B cell (primary cell): Measurements from ENCODE around the gene YAP1. TPM values are rescaled to one million over a fixed set of nuclear protein-coding genes. Genes with fewer than 3 reads are reported as not detected.

Experiments used
- ATAC-seq: fragments of 200-7000 bp; cut with Tn5 transposase; one replicate; pipeline ENCODE4 v1.10.0; 2021; ENCODE audit warnings: low read depth, mild to moderate bottlenecking, moderate number of reproducible peaks, moderate library complexity
- CTCF ChIA-PET: fragments of 350-600 bp; sonication (Branson Sonifier 250); formaldehyde crosslinking; loops from one replicate; lab custom pipeline; 2021; ENCODE audit warnings: antibody characterized with exemption, inconsistent platforms; lab: Charles Lee
- POLR2A ChIA-PET: fragments of 350-600 bp; sonication (Branson Sonifier 250); formaldehyde crosslinking; loops from one replicate; lab custom pipeline; 2021; ENCODE audit warnings: antibody characterized with exemption; lab: Charles Lee
- DNase-seq: peaks from one replicate; pipeline ENCODE4 v3.0.0; 2013
- H2AFZ ChIP-seq: 2 replicates; pipeline ENCODE4 v1.6.1; 2012; ENCODE audit warnings: mild to moderate bottlenecking, low read depth, low read length; ENCODE audit not compliant: insufficient read depth, poor library complexity, severe bottlenecking
- H3K27ac ChIP-seq, 2 donors: 1 replicate in 1 of 2; 2 replicates in 1 of 2; pipeline ENCODE4 v1.5.1; 2012 to 2013; ENCODE audit warnings: low read length in 2 of 2, mild to moderate bottlenecking in 2 of 2, moderate library complexity in 1 of 2
- H3K27me3 ChIP-seq, 4 experiments: fragments of 200-600 bp in 1 of 4; sonication (generic) in 1 of 4; replicated peaks in 1 of 4; 1 replicate in 2 of 4; 2 replicates in 2 of 4; pipeline versions ENCODE4 v1.6.1 to v1.7.0; 2013 to 2016; ENCODE audit warnings: low read length in 3 of 4, mild to moderate bottlenecking in 2 of 4, mixed read lengths in 1 of 4, moderate library complexity in 1 of 4; ENCODE audit not compliant: insufficient read depth in 4 of 4, control insufficient read depth in 3 of 4; ENCODE audit errors: control extremely low read depth in 1 of 4
- H3K36me3 ChIP-seq, 2 experiments: replicated peaks in 1 of 2; 1 replicate in 1 of 2; 2 replicates in 1 of 2; pipeline versions ENCODE4 v1.6.1 to v1.7.1; 2013; ENCODE audit warnings: low read length in 1 of 2; ENCODE audit not compliant: insufficient read depth in 2 of 2, control insufficient read depth in 1 of 2; ENCODE audit errors: control extremely low read depth in 1 of 2, extremely low read depth in 1 of 2
- H3K4me1 ChIP-seq, 2 donors: fragments of 200-600 bp in 1 of 2; sonication (generic) in 1 of 2; 1 replicate in 1 of 2; 2 replicates in 1 of 2; pipeline versions ENCODE4 v1.5.1 to v1.6.1; 2013 to 2017; ENCODE audit warnings: low read length in 2 of 2; ENCODE audit not compliant: control insufficient read depth in 2 of 2, insufficient read depth in 2 of 2
- H3K4me2 ChIP-seq: replicated peaks from 2 replicates; pipeline ENCODE3; 2012; ENCODE audit warnings: mild to moderate bottlenecking, low read depth, low read length; ENCODE audit not compliant: poor library complexity, severe bottlenecking
- H3K4me3 ChIP-seq, 5 experiments: fragments of 200-600 bp in 1 of 5; sonication (generic) in 1 of 5; 1 replicate in 3 of 5; 2 replicates in 2 of 5; pipeline versions ENCODE4 v1.5.1 to v1.7.0; 2011 to 2016; ENCODE audit warnings: low read length in 4 of 5, mild to moderate bottlenecking in 4 of 5, low read depth in 2 of 5, control low read depth in 1 of 5, moderate library complexity in 1 of 5; ENCODE audit not compliant: insufficient read depth in 1 of 5; ENCODE audit errors: control extremely low read depth in 1 of 5, extremely low read depth in 1 of 5
- H3K79me2 ChIP-seq: fragments of 200-600 bp; sonication (generic); one replicate; pipeline ENCODE4 v1.6.0; 2016; ENCODE audit warnings: low read length; ENCODE audit not compliant: control insufficient read depth, insufficient read depth
- H3K9ac ChIP-seq: fragments of 200-600 bp; sonication (generic); 2 replicates; pipeline ENCODE4 v1.6.1; 2017; ENCODE audit warnings: mild to moderate bottlenecking, low read length, moderate library complexity
- H3K9me3 ChIP-seq, 3 donors: one replicate each; pipeline versions ENCODE4 v1.6.1 to v1.7.1; 2013; ENCODE audit warnings: low read length in 2 of 3; ENCODE audit not compliant: control insufficient read depth in 2 of 3, insufficient read depth in 1 of 3; ENCODE audit errors: control extremely low read depth in 1 of 3
- H4K20me1 ChIP-seq: 2 replicates; pipeline ENCODE4 v1.6.0; 2012; ENCODE audit warnings: mild to moderate bottlenecking, low read length; ENCODE audit not compliant: insufficient read depth, control insufficient read depth, poor library complexity, severe bottlenecking
- H3K27ac Mint-ChIP-seq: one replicate; pipeline ENCODE4 v1.8.0; 2021; ENCODE audit warnings: mixed read lengths
- H3K27me3 Mint-ChIP-seq: one replicate; pipeline ENCODE4 v1.8.0; 2021; ENCODE audit warnings: mixed read lengths
- H3K4me1 Mint-ChIP-seq: one replicate; pipeline ENCODE4 v1.8.0; 2021; ENCODE audit warnings: mixed read lengths
- H3K4me3 Mint-ChIP-seq: one replicate; pipeline ENCODE4 v1.8.0; 2021; ENCODE audit warnings: mixed read lengths
- H3K9me3 Mint-ChIP-seq: one replicate; pipeline ENCODE4 v1.8.0; 2022; ENCODE audit warnings: mixed read lengths; ENCODE audit not compliant: insufficient read depth
- EZH2 ChIP-seq: IDR thresholded peaks from 2 replicates; pipeline ENCODE4 v1.6.1; 2012; ENCODE audit warnings: borderline replicate concordance, low read depth, mild to moderate bottlenecking, moderate library complexity, low read length; ENCODE audit not compliant: insufficient read depth, poor library complexity, severe bottlenecking
- WGBS: methylation state at CpG from one replicate; pipeline ENCODE4 v1.1.5; 2013; ENCODE audit warnings: missing lambda C conversion rate; ENCODE audit not compliant: insufficient coverage; 5-methylcytosine and 5-hydroxymethylcytosine counted together
- intact Hi-C: fragments of 100-400 bp; cut with micrococcal nuclease; formaldehyde crosslinking; loops from one replicate; pipeline ENCODE4 v1.10.0; 2022
- polyA plus RNA-seq: library from polyadenylated mRNA; depleted of rRNA; stranded (reverse); fragments of >200 nt; gene quantifications from 2 replicates; pipeline ENCODE4 v1.2.3, GENCODE V29; 2012
- total RNA-seq, 2 donors: library from RNA; stranded (reverse); fragments of 120-200 nt in 1 of 2; gene quantifications; 1 replicate in 1 of 2; 2 replicates in 1 of 2; pipeline versions ENCODE4 v1.2.3 to v1.2.4, GENCODE V29; 2013 to 2022
- TF ChIP-seq, protein P1 (sequence below): fragments of 200-600 bp; IDR thresholded peaks from one replicate; pipeline ENCODE4 v1.8.0; 2022; ENCODE audit warnings: antibody characterized with exemption, mild to moderate bottlenecking

Gene YAP1
- total and polyA plus RNA-seq, 2 donors (not counting 1 experiment from before 2014, with no cell fraction given): not detected

DNA sequence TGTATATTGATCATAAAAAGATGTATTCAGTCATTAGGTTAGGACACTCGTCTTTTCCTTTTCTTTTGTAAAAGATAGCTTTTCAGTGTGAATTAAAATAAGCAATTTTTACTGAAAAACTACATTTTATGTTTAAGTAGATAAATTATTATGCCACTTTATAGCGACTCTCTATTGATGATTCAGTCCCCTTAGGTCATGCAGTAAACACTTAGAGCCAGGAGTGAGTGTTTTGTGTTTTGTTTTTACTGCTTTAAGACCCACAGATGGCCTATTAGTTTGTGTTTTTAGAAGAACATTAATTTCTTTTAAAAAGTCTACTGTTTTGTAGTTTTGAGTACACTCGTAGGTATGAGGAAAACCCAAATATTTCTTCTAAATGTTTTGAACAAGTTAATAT lies 86.6 kb downstream of the YAP1 start:
- ATAC-seq (no peak), DNase-seq (no peak)
- no CpG with 5 or more reads among the region's 3 CpGs for WGBS
- Mint-ChIP-seq H3K9me3 (no peaks in the 10 kb centered on the region), H3K4me1 (no peaks in the 10 kb centered on the region), H3K27me3 (peaks cover 35% of the 10 kb centered on the region), H3K27ac (no peak overlapping the region), H3K4me3 (no peak overlapping the region)
- intact Hi-C loops: no loop called here
- TF ChIP-seq, protein P1, sequence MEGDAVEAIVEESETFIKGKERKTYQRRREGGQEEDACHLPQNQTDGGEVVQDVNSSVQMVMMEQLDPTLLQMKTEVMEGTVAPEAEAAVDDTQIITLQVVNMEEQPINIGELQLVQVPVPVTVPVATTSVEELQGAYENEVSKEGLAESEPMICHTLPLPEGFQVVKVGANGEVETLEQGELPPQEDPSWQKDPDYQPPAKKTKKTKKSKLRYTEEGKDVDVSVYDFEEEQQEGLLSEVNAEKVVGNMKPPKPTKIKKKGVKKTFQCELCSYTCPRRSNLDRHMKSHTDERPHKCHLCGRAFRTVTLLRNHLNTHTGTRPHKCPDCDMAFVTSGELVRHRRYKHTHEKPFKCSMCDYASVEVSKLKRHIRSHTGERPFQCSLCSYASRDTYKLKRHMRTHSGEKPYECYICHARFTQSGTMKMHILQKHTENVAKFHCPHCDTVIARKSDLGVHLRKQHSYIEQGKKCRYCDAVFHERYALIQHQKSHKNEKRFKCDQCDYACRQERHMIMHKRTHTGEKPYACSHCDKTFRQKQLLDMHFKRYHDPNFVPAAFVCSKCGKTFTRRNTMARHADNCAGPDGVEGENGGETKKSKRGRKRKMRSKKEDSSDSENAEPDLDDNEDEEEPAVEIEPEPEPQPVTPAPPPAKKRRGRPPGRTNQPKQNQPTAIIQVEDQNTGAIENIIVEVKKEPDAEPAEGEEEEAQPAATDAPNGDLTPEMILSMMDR: no peak
- no peak for TF ChIP-seq EZH2
- Histone ChIP-seq H3K4me2 (no peak overlapping the region), H3K4me1 (no peaks in the 10 kb centered on the region), H4K20me1 (no peaks in the 10 kb centered on the region), H3K9me3 (no peaks in the 10 kb centered on the region), H3K36me3 (no peaks in the 10 kb centered on the region), H3K79me2 (no peaks in the 10 kb centered on the region), H3K27ac (no peak overlapping the region), H3K27me3 (peaks cover 0 to 2% (median 0%) of the 10 kb centered on the region in 4 experiments), H2AFZ (no peak overlapping the region), H3K9ac (no peak overlapping the region), H3K4me3 (no peak overlapping the region)
- ChIA-PET CTCF (no interaction called here), POLR2A (no interaction called here)

DNA sequence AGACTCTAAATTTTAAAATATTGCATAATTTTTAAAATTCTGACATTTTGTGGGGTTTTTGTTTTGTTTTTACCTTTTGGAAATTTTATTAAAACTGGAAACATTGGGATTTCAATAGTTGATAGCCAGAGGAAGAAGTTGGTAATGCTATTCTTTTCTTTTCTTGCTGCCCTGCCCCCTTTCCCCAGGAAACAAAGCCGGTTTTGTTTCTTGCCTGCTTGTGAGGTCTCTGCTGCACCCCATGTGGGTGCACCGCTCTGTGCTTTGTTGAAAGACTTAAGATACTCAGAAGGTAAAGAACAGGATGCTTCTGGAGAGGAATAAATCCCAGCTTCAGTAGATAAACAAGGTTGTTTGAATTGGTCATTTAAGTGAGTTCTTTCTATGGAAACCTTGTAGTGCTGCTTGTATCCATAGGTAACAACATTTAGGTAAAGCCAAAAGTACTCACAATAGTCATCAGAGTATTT lies 87.5 kb downstream of the YAP1 start:
- TF ChIP-seq EZH2: no peak
- TF ChIP-seq, protein P1: no peak
- Mint-ChIP-seq H3K4me3 (no peak overlapping the region), H3K4me1 (no peaks in the 10 kb centered on the region), H3K27me3 (peaks cover 28% of the 10 kb centered on the region), H3K9me3 (no peaks in the 10 kb centered on the region), H3K27ac (no peak overlapping the region)
- CTCF ChIA-PET: no interaction called here
- H3K4me3 ChIP-seq: no peak overlapping the region
- ATAC-seq (no peak), DNase-seq (no peak)
- POLR2A ChIA-PET: no interaction called here
- H3K27me3 ChIP-seq: peaks cover 0 to 2% (median under 1%) of the 10 kb centered on the region in 4 experiments
- no peaks in the 10 kb centered on the region for H3K9me3 ChIP-seq
- H4K20me1 ChIP-seq: no peaks in the 10 kb centered on the region
- no peaks in the 10 kb centered on the region for H3K4me1 ChIP-seq
- intact Hi-C loops: no loop called here
- H2AFZ ChIP-seq: no peak overlapping the region
- no peak overlapping the region for H3K27ac ChIP-seq
- H3K36me3 ChIP-seq: no peaks in the 10 kb centered on the region
- H3K9ac ChIP-seq: no peak overlapping the region
- H3K79me2 ChIP-seq: no peaks in the 10 kb centered on the region
- no peak overlapping the region for H3K4me2 ChIP-seq
- WGBS: no CpG with 5 or more reads among the region's 2 CpGs
